GM19025 (cell line): Measurements from ENCODE around the gene FAF2.

Experiments
- ATAC-seq: cut with Tn5 transposase; IDR thresholded peaks from one replicate; pipeline ENCODE4 v1.9.1; 2021; ENCODE audit warnings: mild to moderate bottlenecking, low read depth, moderate library complexity; ENCODE audit not compliant: unreplicated experiment

Gene FAF2

GRCh38 chr5:176500511-176500910 lies 52.3 kb downstream of the FAF2 start:
- ATAC-seq = no peak

DNA sequence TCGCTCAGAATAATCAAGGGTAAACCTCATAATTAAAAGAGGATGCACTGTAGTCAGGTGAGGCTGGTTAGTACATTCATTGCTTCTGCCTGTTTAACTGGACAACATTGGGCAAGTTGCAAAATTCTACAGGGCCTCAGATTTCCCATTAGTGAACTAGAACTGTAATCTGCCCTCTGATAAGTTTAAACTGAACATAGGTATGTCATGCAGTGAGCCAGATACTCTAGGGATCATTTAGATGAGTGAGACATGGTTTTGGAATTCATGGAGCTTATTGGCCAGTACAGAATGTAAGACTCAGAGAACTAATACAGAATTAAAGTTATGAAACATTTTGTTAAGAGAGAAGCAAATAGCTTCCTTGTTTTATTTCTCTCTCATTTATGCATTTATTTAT lies 53.1 kb downstream of the FAF2 start:
- ATAC-seq = no peak

DNA sequence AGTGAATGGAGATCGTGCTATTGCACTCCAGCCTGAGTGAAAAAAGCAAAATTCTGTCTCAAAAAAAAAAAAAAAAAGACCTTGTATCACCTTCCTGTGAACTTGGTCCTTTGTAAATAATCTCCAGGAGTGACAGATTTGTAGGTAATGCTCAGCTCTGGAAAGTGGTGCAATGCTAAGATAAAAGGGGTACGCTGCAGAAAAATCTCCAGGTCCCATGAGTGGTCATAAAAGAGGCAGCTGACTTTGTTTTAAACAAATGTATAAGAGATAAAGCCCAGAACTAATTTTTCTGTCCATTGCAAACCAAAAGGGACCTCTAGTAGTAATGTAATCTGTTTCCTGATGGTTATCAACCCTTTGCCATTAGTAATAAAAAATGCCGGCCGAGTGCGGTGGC lies 55.3 kb downstream of the FAF2 start:
- no peak for ATAC-seq

DNA sequence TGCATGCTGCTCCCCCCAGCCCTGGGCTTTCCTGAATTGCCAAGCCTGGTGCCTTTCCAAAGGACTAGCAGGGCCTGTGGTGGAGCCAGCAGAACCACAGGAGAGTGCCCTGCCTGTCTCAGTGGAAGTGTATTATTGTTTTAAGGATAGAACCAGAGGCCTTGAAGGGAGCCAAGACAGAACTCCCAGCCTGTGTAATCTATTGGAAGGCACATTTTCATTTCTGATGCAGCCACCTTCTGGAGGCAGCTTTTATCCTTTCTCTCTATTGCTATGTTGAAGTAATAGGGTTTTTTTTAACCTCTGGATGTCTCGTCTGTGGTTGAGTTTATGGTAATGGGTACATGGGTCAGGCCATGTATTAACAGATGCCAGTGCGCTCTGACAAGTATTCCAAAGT lies 59.7 kb downstream of the FAF2 start:
- no peak for ATAC-seq

DNA sequence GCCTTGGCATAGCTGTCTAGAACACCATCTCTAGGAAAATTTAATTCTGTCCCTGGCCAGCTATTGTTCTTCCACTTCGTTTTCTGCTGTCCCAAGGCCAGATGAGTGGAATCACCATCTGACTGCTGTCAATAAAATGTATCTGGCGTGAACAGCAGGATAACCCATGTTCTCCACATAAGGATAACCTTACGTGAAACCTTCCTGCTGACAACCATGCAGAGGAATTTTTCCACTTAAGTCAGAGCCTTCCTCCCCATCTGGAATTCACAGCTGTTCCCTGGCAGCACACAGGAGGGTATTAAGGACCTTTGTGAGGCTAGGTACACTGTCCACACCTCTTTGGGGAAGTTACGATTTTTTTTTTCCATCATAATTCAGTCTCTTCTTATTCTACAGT lies 60.4 kb downstream of the FAF2 start:
- ATAC-seq = no peak

- ATAC-seq = no peak
Measured at GRCh38 chr5:176513788-176514187, 65.6 kb downstream of the FAF2 start.

- no peak for ATAC-seq
Measured at GRCh38 chr5:176514244-176514950, 66.2 kb downstream of the FAF2 start.

DNA sequence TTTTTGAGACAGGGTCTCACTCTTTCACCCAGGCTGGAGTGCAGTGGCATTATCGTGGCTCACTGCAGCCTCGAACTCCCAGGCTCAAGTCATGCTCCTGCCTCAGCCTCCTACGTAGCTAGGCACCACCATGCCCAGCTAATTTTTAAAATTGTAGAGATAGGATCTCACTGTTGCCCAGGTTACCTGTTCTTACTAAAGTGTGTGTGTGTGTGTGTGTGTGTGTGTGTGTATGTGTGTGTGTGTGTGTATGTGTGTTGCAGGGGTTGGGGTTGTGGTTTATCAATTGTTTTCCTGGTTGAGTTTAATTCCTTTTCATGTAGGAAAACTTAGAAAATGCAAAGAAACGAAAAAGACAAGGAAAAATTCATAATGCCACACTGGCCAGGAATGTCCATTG lies 67.2 kb downstream of the FAF2 start:
- no peak for ATAC-seq

DNA sequence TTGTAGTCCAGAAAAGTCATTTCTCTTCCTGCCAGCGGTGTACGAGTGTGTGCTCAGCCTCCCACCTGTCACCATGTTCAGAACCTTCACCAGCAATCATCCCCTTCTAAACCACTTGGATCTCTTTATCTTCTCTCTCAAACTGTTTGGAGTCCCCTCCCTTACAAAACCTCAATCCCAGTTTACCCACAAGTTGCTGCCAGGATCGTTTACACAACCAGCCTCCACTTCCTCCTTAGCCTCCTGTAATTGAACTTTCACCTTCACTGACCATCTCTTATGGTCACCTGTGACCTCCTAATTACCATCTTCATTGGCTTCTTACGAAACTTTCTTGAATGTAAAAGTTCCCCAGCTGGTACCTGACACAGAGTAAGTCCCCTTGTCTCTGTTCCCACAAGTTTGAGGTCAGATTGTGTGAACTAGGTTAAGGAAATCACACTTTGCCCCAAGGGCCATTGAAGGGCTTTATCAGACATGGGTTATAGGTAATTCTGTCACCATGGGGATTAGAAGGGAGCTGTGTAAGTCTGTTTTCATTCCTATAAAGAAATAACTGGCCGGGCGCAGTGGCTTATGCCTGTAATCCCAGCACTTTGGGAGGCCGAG lies 69.0 kb downstream of the FAF2 start:
- ATAC-seq = no peak

GRCh38 chr5:176519810-176520720 lies 71.9 kb downstream of the FAF2 start:
- ATAC-seq = no peak

GRCh38 chr5:176521286-176521685 lies 73.1 kb downstream of the FAF2 start:
- ATAC-seq = no peak

GRCh38 chr5:176521699-176522263 lies 73.6 kb downstream of the FAF2 start:
- ATAC-seq = no peak

DNA sequence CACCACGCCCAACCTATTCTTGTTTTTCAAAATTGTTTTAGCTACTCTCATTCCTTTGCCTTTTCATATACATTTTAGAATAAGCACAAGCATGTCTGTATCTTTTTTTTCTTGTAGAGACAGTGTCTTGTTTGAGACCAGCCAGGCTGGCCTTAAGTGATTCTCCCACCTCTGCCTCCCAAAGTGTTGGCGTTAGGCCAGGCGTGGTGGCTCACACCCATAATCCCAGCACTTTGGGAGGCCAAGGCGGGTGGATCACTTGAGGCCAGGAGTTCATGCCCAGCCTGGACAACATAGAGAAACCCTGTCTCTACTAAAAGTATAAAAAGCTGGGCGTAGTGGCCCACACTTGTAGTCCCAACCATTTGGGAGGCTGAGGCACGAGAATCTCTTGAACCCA lies 76.0 kb downstream of the FAF2 start:
- ATAC-seq = no peak

- ATAC-seq = no peak
Measured at GRCh38 chr5:176524987-176525386, 76.8 kb downstream of the FAF2 start.

GRCh38 chr5:176525677-176526076 lies 77.5 kb downstream of the FAF2 start:
- ATAC-seq = no peak

DNA sequence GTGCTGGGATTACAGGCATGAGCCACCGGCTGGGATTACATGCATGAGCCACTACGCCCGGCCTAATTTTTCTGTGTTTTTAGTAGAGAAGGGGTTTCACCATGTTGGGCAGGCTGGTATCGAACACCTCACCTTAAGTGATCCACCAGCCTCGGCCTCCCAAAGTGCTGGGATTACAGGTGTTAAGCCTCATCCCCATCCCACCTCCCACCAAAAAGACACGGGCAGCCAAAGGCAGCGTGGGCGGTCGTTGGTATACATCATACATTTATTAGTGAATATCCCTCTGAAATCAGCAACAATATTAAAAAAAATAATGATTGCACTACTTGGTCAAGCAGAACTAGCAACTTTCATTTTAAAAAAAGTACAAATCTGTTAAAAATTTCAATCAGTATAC lies 78.3 kb downstream of the FAF2 start:
- ATAC-seq = no peak

DNA sequence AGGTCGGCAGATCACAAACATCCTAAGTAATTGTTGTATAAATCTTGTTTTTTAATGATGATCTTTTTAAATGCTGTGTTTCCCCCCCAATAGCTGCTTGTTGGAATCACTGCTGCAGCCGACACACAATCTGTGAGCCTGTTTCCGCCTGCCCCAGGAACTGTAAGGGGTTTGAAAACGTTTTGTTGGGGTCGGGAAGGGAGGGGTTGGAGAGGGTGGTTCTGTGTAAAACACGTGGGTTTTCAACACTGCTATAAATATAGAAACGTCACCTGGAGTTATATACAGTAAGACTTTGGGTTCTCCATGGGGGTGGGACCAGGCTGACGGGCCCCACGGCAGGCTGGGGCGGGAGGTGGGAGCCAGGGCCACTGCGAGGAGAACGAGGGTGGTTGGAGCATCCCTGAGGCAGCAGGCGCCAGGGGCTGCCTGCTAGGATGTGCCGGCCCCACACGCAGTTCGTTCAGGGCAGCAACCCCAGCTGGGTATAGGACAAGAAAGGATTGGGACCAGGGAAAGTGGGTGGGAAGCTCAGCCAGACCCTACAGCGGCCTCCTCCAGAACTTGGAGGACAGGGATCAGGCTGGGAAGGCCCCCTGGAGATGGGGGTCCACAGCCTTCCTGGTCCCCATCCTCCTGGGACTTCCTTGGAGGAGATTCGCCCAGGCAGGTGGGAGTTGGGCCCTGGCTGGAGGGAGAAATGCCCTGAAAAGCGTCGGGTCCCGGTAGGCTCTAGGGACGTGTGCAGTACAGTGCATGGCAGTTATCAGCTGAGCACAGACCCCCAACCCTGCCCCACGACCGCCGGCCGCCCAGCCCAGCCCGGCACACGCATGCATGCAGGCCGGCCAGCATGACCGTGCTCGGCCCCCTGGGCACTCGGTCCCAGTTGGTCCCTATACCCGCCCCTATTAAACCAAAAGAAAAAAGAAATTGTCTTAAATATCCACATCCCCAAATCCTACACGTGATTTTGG lies 79.3 kb downstream of the FAF2 start:
- no peak for ATAC-seq

DNA sequence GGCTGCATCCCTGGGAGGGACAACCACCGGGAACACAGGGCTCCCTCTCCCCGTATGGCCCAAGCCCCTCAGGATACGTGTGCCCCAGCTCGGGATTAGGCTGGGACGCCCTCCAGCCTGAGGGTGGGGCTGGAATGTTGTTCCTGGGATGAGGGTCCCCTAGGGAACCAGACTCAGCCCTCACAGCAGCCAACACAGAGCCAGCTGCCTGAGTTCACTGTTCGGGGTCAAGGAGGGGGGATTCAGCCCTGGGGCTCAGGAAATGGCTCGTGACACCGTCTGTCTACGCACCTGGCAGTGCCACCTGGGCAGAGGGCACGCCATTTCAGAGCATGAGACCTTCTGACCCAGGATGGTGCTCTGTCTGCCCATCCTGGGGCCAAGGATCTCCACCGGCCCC lies 80.1 kb downstream of the FAF2 start:
- ATAC-seq = no peak

- ATAC-seq = no peak
Measured at GRCh38 chr5:176528761-176529115, 80.6 kb downstream of the FAF2 start.

GRCh38 chr5:176529116-176529740 lies 81.0 kb downstream of the FAF2 start:
- ATAC-seq = no peak
